IMR-90 (cell line): ENCODE results near the gene DNAH9. TPM values are rescaled to one million over a fixed set of nuclear protein-coding genes. Genes with fewer than 3 reads are reported as not detected.
A peak's percentile ranks its signal among the peaks of the same experiment; 100 is the strongest.

Experiments used
- ATAC-seq: fragments of 200-7000 bp; cut with Tn5 transposase; 2 replicates; pipeline ENCODE4 v1.9.1; 2020; ENCODE audit warnings: low read depth, mild to moderate bottlenecking, moderate library complexity
- BruUV-seq: library from RNA; stranded (reverse); fragments of 400-500 nt; replicated peaks from 2 replicates; lab custom pipeline; 2021; lab: Mats Ljungman, UMichigan
- CTCF ChIA-PET: fragments of 300-600 bp; formaldehyde crosslinking; extraction: SDS; loops from one replicate; lab custom pipeline; 2021; ENCODE audit warnings: antibody characterized with exemption; lab: Yijun Ruan, JAX
- POLR2A ChIA-PET: fragments of 300-600 bp; sonication (Branson Sonifier 250); formaldehyde crosslinking; loops from one replicate; lab custom pipeline; 2022; ENCODE audit warnings: antibody characterized with exemption; ENCODE audit not compliant: unreplicated experiment; lab: Charles Lee
- DNase-seq: peaks from one replicate; pipeline ENCODE4 v3.0.0; 2013
- H2AFZ ChIP-seq: replicated peaks from 2 replicates; pipeline ENCODE3; 2013; ENCODE audit warnings: low read length, mild to moderate bottlenecking; ENCODE audit not compliant: poor library complexity
- H2AK5ac ChIP-seq: 2 replicates; pipeline ENCODE4 v1.6.1; 2013; ENCODE audit warnings: low read depth, low read length, inconsistent platforms
- H2AK9ac ChIP-seq: replicated peaks from 2 replicates; pipeline ENCODE3; 2013; ENCODE audit warnings: mild to moderate bottlenecking, low read depth, low read length, moderate library complexity; ENCODE audit not compliant: poor library complexity
- H2BK120ac ChIP-seq: 2 replicates; pipeline ENCODE4 v1.6.1; 2013; ENCODE audit warnings: low read depth, low read length, inconsistent platforms
- H2BK15ac ChIP-seq: 3 replicates; pipeline ENCODE4 v1.6.1; 2013; ENCODE audit warnings: low read depth, low read length, inconsistent platforms
- H2BK20ac ChIP-seq: 2 replicates; pipeline ENCODE4 v1.6.1; 2013; ENCODE audit warnings: low read depth, mild to moderate bottlenecking, inconsistent platforms, low read length, moderate library complexity
- H2BK5ac ChIP-seq: 2 replicates; pipeline ENCODE4 v1.6.1; 2013; ENCODE audit warnings: mild to moderate bottlenecking, low read depth, low read length, inconsistent platforms; ENCODE audit not compliant: poor library complexity, severe bottlenecking
- H3K14ac ChIP-seq: replicated peaks from 2 replicates; pipeline ENCODE4 v1.6.1; 2013; ENCODE audit warnings: low read depth, low read length, inconsistent platforms
- H3K18ac ChIP-seq: 2 replicates; pipeline ENCODE4 v1.6.1; 2013; ENCODE audit warnings: low read depth, low read length, control low read depth
- H3K23ac ChIP-seq: 2 replicates; pipeline ENCODE4 v1.6.1; 2013; ENCODE audit warnings: low read depth, low read length, inconsistent platforms
- H3K27ac ChIP-seq: 2 replicates; pipeline ENCODE4 v1.5.1; 2013; ENCODE audit warnings: mild to moderate bottlenecking, control low read depth, low read length; ENCODE audit not compliant: insufficient read depth
- H3K27me3 ChIP-seq: 2 replicates; pipeline ENCODE4 v1.6.1; 2013; ENCODE audit warnings: low read length; ENCODE audit not compliant: control insufficient read depth, insufficient read depth
- H3K36me3 ChIP-seq: 2 replicates; pipeline ENCODE4 v1.6.1; 2013; ENCODE audit warnings: low read length, mixed read lengths; ENCODE audit not compliant: control insufficient read depth, insufficient read depth
- H3K4ac ChIP-seq: 2 replicates; pipeline ENCODE4 v1.6.1; 2013; ENCODE audit warnings: low read depth, low read length, inconsistent platforms
- H3K4me1 ChIP-seq: 2 replicates; pipeline ENCODE4 v1.6.1; 2013; ENCODE audit warnings: low read length, mixed read lengths; ENCODE audit not compliant: control insufficient read depth, insufficient read depth
- H3K4me2 ChIP-seq: 2 replicates; pipeline ENCODE4 v1.6.1; 2013; ENCODE audit warnings: low read depth, mild to moderate bottlenecking, control low read depth, low read length, moderate library complexity
- H3K4me3 ChIP-seq: 2 replicates; pipeline ENCODE4 v1.5.1; 2013; ENCODE audit warnings: low read depth, mild to moderate bottlenecking, control low read depth, low read length, moderate library complexity; ENCODE audit not compliant: insufficient read depth
- H3K56ac ChIP-seq: 2 replicates; pipeline ENCODE4 v1.6.1; 2013; ENCODE audit warnings: low read length, inconsistent platforms; ENCODE audit not compliant: insufficient read depth; ENCODE audit errors: extremely low read depth
- H3K79me1 ChIP-seq, 2 experiments: 2 replicates each; pipeline ENCODE4 v1.6.1; 2013; ENCODE audit warnings: low read length in 2 of 2, inconsistent platforms in 1 of 2, low read depth in 1 of 2
- H3K9ac ChIP-seq: 2 replicates; pipeline ENCODE4 v1.6.1; 2013; ENCODE audit warnings: low read depth, low read length, control low read depth
- H3K9me1 ChIP-seq: 2 replicates; pipeline ENCODE4 v1.6.1; 2013; ENCODE audit warnings: low read length, inconsistent platforms; ENCODE audit not compliant: insufficient read depth
- H3K9me3 ChIP-seq: 2 replicates; pipeline ENCODE4 v1.6.1; 2013; ENCODE audit warnings: low read length; ENCODE audit not compliant: control insufficient read depth, insufficient read depth
- H4K20me1 ChIP-seq: 2 replicates; pipeline ENCODE4 v1.6.1; 2013; ENCODE audit warnings: low read length, inconsistent platforms; ENCODE audit not compliant: insufficient read depth
- H4K5ac ChIP-seq: 2 replicates; pipeline ENCODE4 v1.6.1; 2013; ENCODE audit warnings: mild to moderate bottlenecking, low read depth, low read length, control low read depth
- H4K8ac ChIP-seq, 2 experiments: 2 replicates each; pipeline ENCODE4 v1.6.1; 2013; ENCODE audit warnings: low read depth in 2 of 2, low read length in 2 of 2, control low read depth in 1 of 2, inconsistent platforms in 1 of 2
- H4K91ac ChIP-seq: 2 replicates; pipeline ENCODE4 v1.6.1; 2013; ENCODE audit warnings: low read depth, low read length, inconsistent platforms; ENCODE audit not compliant: insufficient read depth
- BHLHE40 ChIP-seq: fragments of 150-350 bp; IDR thresholded peaks from 2 replicates; pipeline ENCODE4 v1.6.1; 2016; ENCODE audit warnings: mild to moderate bottlenecking, low read depth, low read length
- CEBPB ChIP-seq: IDR thresholded peaks from 2 replicates; pipeline ENCODE4 v1.6.1; 2012; ENCODE audit warnings: low read depth, low read length, improper control_type of control experiment
- CHD1 ChIP-seq: IDR thresholded peaks from 2 replicates; pipeline ENCODE4 v1.6.1; 2012; ENCODE audit warnings: low read depth, low read length, improper control_type of control experiment
- CTCF ChIP-seq: conservative IDR thresholded peaks from 2 replicates; pipeline ENCODE4 v1.5.1; 2012; ENCODE audit warnings: mild to moderate bottlenecking, low read depth, low read length, improper control_type of control experiment
- ELK1 ChIP-seq: fragments of 150-350 bp; IDR thresholded peaks from 2 replicates; pipeline ENCODE4 v1.6.1; 2016; ENCODE audit warnings: low read depth, mild to moderate bottlenecking, low read length, moderate library complexity, borderline replicate concordance
- FOS ChIP-seq: fragments of 150-350 bp; IDR thresholded peaks from 2 replicates; pipeline ENCODE4 v1.6.1; 2016; ENCODE audit warnings: low read depth, low read length
- MAFK ChIP-seq: IDR thresholded peaks from 2 replicates; pipeline ENCODE4 v1.6.1; 2012; ENCODE audit warnings: low read depth, low read length, improper control_type of control experiment
- MAZ ChIP-seq: IDR thresholded peaks from 2 replicates; pipeline ENCODE4 v1.6.1; 2012; ENCODE audit warnings: low read depth, mild to moderate bottlenecking, low read length, improper control_type of control experiment, moderate library complexity, borderline replicate concordance
- MXI1 ChIP-seq: IDR thresholded peaks from 2 replicates; pipeline ENCODE4 v1.6.1; 2012; ENCODE audit warnings: low read depth, mild to moderate bottlenecking, low read length, moderate library complexity, borderline replicate concordance
- NFE2L2 ChIP-seq: fragments of 150-350 bp; IDR thresholded peaks from 2 replicates; pipeline ENCODE4 v1.6.1; 2016; ENCODE audit warnings: low read depth, mild to moderate bottlenecking, low read length
- POLR2A ChIP-seq: IDR thresholded peaks from 2 replicates; pipeline ENCODE4 v1.6.1; 2012; ENCODE audit warnings: mild to moderate bottlenecking, low read depth, low read length
- RAD21 ChIP-seq: IDR thresholded peaks from 2 replicates; pipeline ENCODE4 v1.6.1; 2012; ENCODE audit warnings: low read length, improper control_type of control experiment
- RCOR1 ChIP-seq: IDR thresholded peaks from 2 replicates; pipeline ENCODE4 v1.6.1; 2012; ENCODE audit warnings: mild to moderate bottlenecking, low read length, improper control_type of control experiment; ENCODE audit not compliant: insufficient replicate concordance
- RFX5 ChIP-seq: IDR thresholded peaks from 2 replicates; pipeline ENCODE4 v1.8.0; 2012; ENCODE audit warnings: low read depth, mild to moderate bottlenecking, low read length, moderate library complexity
- SMC3 ChIP-seq: fragments of 150-350 bp; IDR thresholded peaks from 2 replicates; pipeline ENCODE4 v1.6.1; 2016; ENCODE audit warnings: low read depth, mild to moderate bottlenecking, antibody characterized with exemption, low read length, moderate library complexity
- USF2 ChIP-seq: fragments of 150-350 bp; IDR thresholded peaks from 2 replicates; pipeline ENCODE4 v1.6.1; 2017; ENCODE audit warnings: mild to moderate bottlenecking, antibody characterized with exemption, low read length, low read depth
- WGBS, 2 experiments: methylation state at CpG; one replicate each; pipeline versions ENCODE4 v1.1.5 to v1.1.7; 2013; ENCODE audit warnings: missing lambda C conversion rate in 2 of 2; ENCODE audit not compliant: insufficient read length in 1 of 2; ENCODE audit errors: extremely low coverage in 2 of 2; 5-methylcytosine and 5-hydroxymethylcytosine counted together
- dilution Hi-C: fragments of 300-500 bp; cut with HindIII; formaldehyde crosslinking; loops from one replicate; pipeline ENCODE4 v1.14.3; 2018; ENCODE audit warnings: low sequenced_read_pairs; ENCODE audit not compliant: unreplicated experiment
- in situ Hi-C: fragments of 300-500 bp; cut with MboI; formaldehyde crosslinking; loops from 3 replicates; pipeline ENCODE4 v1.14.3; 2019; ENCODE audit warnings: low sequenced_read_pairs, inconsistent platforms, mixed read lengths
- intact Hi-C: fragments of 100-400 bp; cut with micrococcal nuclease; formaldehyde crosslinking; loops from 2 replicates; pipeline ENCODE4 v1.10.0; 2022
- polyA plus RNA-seq, 3 experiments: library from polyadenylated mRNA; depleted of rRNA; stranded (reverse); fragments of >200 nt; gene quantifications; 2 replicates each; pipeline ENCODE4 v1.2.3, GENCODE V29; 2012; ENCODE audit warnings: low replicate concordance in 1 of 3
- total RNA-seq: library from RNA; depleted of rRNA; stranded (reverse); fragments of >200 nt; gene quantifications from 2 replicates; pipeline ENCODE4 v1.2.3, GENCODE V29; 2012

DNAH9 gene
- total and polyA plus RNA-seq, 2 of the 4 experiments (the other 2 are of a cell fraction): not detected

GRCh38 chr17:11730747-11731146 is 132.5 kb downstream of the DNAH9 start:
- peak overlapping the region; percentile 45 for H2BK5ac ChIP-seq
- H3K27ac ChIP-seq: no peak overlapping the region
- H3K4me2 ChIP-seq: no peak overlapping the region
- H3K36me3 ChIP-seq: no peaks in the 10 kb centered on the region
- H3K23ac ChIP-seq: no peak overlapping the region
- WGBS, 2 experiments: 51% methylated on average over 3 of the region's 3 CpGs; no CpG with 5 or more reads in 1 of the 2 experiments
- no peak overlapping the region for H2BK15ac ChIP-seq
- in situ Hi-C loops (no loop called here), intact Hi-C loops (no loop called here), dilution Hi-C loops (no loop called here)
- no peak overlapping the region for H2AK5ac ChIP-seq
- ChIA-PET POLR2A (no interaction called here), CTCF (no interaction called here)
- H2BK120ac ChIP-seq: no peak overlapping the region
- H3K4me3 ChIP-seq: no peak overlapping the region
- H3K9me3 ChIP-seq: peaks cover 38% of the 10 kb centered on the region
- ATAC-seq: no peak
- H4K8ac ChIP-seq: no peak overlapping the region
- no peak overlapping the region for H2AK9ac ChIP-seq
- H4K5ac ChIP-seq: no peak overlapping the region
- DNase-seq: no peak
- no peak overlapping the region for H3K14ac ChIP-seq
- H2AFZ ChIP-seq: no peak overlapping the region
- no peak for TF ChIP-seq USF2
- no peak for TF ChIP-seq RCOR1
- TF ChIP-seq MAFK: no peak
- no peak for TF ChIP-seq RAD21
- no peak for TF ChIP-seq RFX5
- no peak for TF ChIP-seq BHLHE40
- no peak for TF ChIP-seq MXI1
- TF ChIP-seq SMC3: no peak
- TF ChIP-seq POLR2A: no peak
- no peak for TF ChIP-seq NFE2L2
- no peak for TF ChIP-seq ELK1
- TF ChIP-seq MAZ: no peak
- no peak for TF ChIP-seq CHD1
- no peak for TF ChIP-seq FOS
- TF ChIP-seq CEBPB: no peak
- no peak for TF ChIP-seq CTCF
- no peaks in the 10 kb centered on the region for H3K79me1 ChIP-seq
- H4K20me1 ChIP-seq: no peaks in the 10 kb centered on the region
- H3K56ac ChIP-seq: no peak overlapping the region
- no peak overlapping the region for H3K9ac ChIP-seq
- H3K4ac ChIP-seq: no peak overlapping the region
- H2BK20ac ChIP-seq: no peak overlapping the region
- no peaks in the 10 kb centered on the region for H3K4me1 ChIP-seq
- H3K27me3 ChIP-seq: no peaks in the 10 kb centered on the region
- BruUV-seq: no TSS peak
- H3K18ac ChIP-seq: no peak overlapping the region
- no peaks in the 10 kb centered on the region for H3K9me1 ChIP-seq
- no peak overlapping the region for H4K91ac ChIP-seq
